Neuronal stem cell (in vitro differentiated cells): ENCODE results near the gene HMOX1.

Source experiments
- DNase-seq: peaks from one replicate; pipeline ENCODE4 v3.0.0-alpha.2; 2013; ENCODE audit warnings: low spot score
- H2AFZ ChIP-seq: one replicate; pipeline ENCODE4 v1.6.1; 2013; ENCODE audit warnings: mild to moderate bottlenecking, low read length, inconsistent platforms
- H2AK5ac ChIP-seq: 2 replicates; pipeline ENCODE4 v1.6.1; 2013; ENCODE audit warnings: low read depth, mild to moderate bottlenecking, inconsistent platforms, low read length, moderate library complexity, mixed read lengths
- H2BK120ac ChIP-seq: 2 replicates; pipeline ENCODE4 v1.6.1; 2013; ENCODE audit warnings: low read depth, mild to moderate bottlenecking, inconsistent platforms, low read length, moderate library complexity, mixed read lengths
- H2BK12ac ChIP-seq: one replicate; pipeline ENCODE4 v1.6.1; 2013; ENCODE audit warnings: low read length, inconsistent platforms
- H2BK15ac ChIP-seq: 2 replicates; pipeline ENCODE4 v1.6.1; 2013; ENCODE audit warnings: mild to moderate bottlenecking, low read length, inconsistent platforms, mixed read lengths
- H2BK5ac ChIP-seq: one replicate; pipeline ENCODE4 v1.6.1; 2013; ENCODE audit warnings: inconsistent platforms, mild to moderate bottlenecking, low read length, moderate library complexity
- H3K14ac ChIP-seq: one replicate; pipeline ENCODE4 v1.6.1; 2013; ENCODE audit warnings: low read length, inconsistent platforms
- H3K18ac ChIP-seq: 2 replicates; pipeline ENCODE4 v1.6.1; 2013; ENCODE audit warnings: low read length, inconsistent platforms
- H3K23ac ChIP-seq: 2 replicates; pipeline ENCODE4 v1.6.1; 2013; ENCODE audit warnings: low read depth, mild to moderate bottlenecking, mixed read lengths, low read length, inconsistent platforms; ENCODE audit not compliant: poor library complexity
- H3K27ac ChIP-seq: replicated peaks from 3 replicates; pipeline ENCODE4 v1.5.1; 2013; ENCODE audit warnings: low read length, inconsistent platforms
- H3K27me3 ChIP-seq, 3 experiments: 2 replicates each; pipeline ENCODE4 v1.6.1; 2013; ENCODE audit warnings: low read length in 3 of 3, mild to moderate bottlenecking in 2 of 3, inconsistent platforms in 1 of 3, low read depth in 1 of 3, mixed read lengths in 1 of 3, moderate library complexity in 1 of 3; ENCODE audit not compliant: control insufficient read depth in 3 of 3, insufficient read depth in 3 of 3
- H3K36me3 ChIP-seq, 2 donors: replicated peaks in 1 of 2; 2 replicates each; pipeline ENCODE4 v1.6.1; 2013; ENCODE audit warnings: low read length in 2 of 2; ENCODE audit not compliant: control insufficient read depth in 2 of 2, insufficient read depth in 2 of 2
- H3K4ac ChIP-seq: 2 replicates; pipeline ENCODE4 v1.6.1; 2013; ENCODE audit warnings: inconsistent platforms, mild to moderate bottlenecking, low read length, moderate library complexity
- H3K4me1 ChIP-seq, 2 donors: 1 replicate in 1 of 2; 2 replicates in 1 of 2; pipeline ENCODE4 v1.6.1; 2013; ENCODE audit warnings: low read length in 2 of 2, low read depth in 1 of 2; ENCODE audit not compliant: control insufficient read depth in 2 of 2, insufficient read depth in 1 of 2
- H3K4me2 ChIP-seq: one replicate; pipeline ENCODE4 v1.6.1; 2013; ENCODE audit warnings: mild to moderate bottlenecking, low read length, inconsistent platforms; ENCODE audit not compliant: insufficient read depth, poor library complexity, severe bottlenecking
- H3K4me3 ChIP-seq, 2 donors: 2 replicates each; pipeline ENCODE4 v1.5.1; 2013; ENCODE audit warnings: low read length in 2 of 2, mild to moderate bottlenecking in 2 of 2, inconsistent platforms in 1 of 2, moderate library complexity in 1 of 2
- H3K79me1 ChIP-seq: one replicate; pipeline ENCODE4 v1.6.1; 2013; ENCODE audit warnings: low read depth, mild to moderate bottlenecking, inconsistent platforms, low read length, moderate library complexity
- H3K9ac ChIP-seq: one replicate; pipeline ENCODE4 v1.6.1; 2013; ENCODE audit warnings: mild to moderate bottlenecking, low read depth, low read length, inconsistent platforms; ENCODE audit not compliant: poor library complexity
- H3K9me3 ChIP-seq, 2 donors: replicated peaks in 1 of 2; 2 replicates each; pipeline versions ENCODE3 to v1.6.1; 2013; ENCODE audit warnings: low read length in 2 of 2, mild to moderate bottlenecking in 2 of 2, inconsistent platforms in 1 of 2, low read depth in 1 of 2, mixed read lengths in 1 of 2, moderate library complexity in 1 of 2; ENCODE audit not compliant: control insufficient read depth in 2 of 2, insufficient read depth in 1 of 2
- H4K8ac ChIP-seq: one replicate; pipeline ENCODE4 v1.6.1; 2013; ENCODE audit warnings: low read depth, mild to moderate bottlenecking, inconsistent platforms, low read length, moderate library complexity
- H4K91ac ChIP-seq: one replicate; pipeline ENCODE4 v1.6.1; 2013; ENCODE audit warnings: low read length, low read depth, mild to moderate bottlenecking, inconsistent platforms; ENCODE audit not compliant: poor library complexity
- WGBS, 2 donors: extraction: QIAGEN DNeasy Blood & Tissue Kit; methylation state at CpG; one replicate each; pipeline ENCODE4 v1.1.7; 2013; ENCODE audit warnings: missing lambda C conversion rate in 2 of 2, mixed read lengths in 1 of 2; ENCODE audit not compliant: insufficient read length in 2 of 2, insufficient replicate concordance in 1 of 2; ENCODE audit errors: extremely low coverage in 2 of 2; 5-methylcytosine and 5-hydroxymethylcytosine counted together

The HMOX1 gene

DNA sequence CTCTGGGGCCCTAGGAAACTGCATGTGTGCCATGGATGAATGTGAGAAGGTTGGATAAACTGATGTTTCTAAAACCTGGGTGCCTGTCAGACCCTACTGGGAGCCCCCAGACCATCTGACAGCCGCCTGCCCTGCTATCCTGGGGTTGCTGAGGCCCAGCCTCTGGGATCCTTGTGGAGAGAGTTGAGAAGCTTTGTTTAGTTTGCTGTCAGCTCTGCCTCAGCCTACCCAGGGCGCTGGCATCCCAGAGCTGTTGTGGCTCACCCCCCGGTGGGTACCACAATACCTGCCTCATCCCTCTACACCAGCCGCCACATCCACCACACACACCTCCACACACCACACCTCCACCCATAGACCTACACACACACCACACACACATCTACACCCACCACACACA, 38.5 kb upstream of the HMOX1 start:
- DNase-seq: no peak
- no peak overlapping the region for H2AK5ac ChIP-seq
- no CpG with 5 or more reads among the region's 4 CpGs for WGBS, 2 donors

DNA sequence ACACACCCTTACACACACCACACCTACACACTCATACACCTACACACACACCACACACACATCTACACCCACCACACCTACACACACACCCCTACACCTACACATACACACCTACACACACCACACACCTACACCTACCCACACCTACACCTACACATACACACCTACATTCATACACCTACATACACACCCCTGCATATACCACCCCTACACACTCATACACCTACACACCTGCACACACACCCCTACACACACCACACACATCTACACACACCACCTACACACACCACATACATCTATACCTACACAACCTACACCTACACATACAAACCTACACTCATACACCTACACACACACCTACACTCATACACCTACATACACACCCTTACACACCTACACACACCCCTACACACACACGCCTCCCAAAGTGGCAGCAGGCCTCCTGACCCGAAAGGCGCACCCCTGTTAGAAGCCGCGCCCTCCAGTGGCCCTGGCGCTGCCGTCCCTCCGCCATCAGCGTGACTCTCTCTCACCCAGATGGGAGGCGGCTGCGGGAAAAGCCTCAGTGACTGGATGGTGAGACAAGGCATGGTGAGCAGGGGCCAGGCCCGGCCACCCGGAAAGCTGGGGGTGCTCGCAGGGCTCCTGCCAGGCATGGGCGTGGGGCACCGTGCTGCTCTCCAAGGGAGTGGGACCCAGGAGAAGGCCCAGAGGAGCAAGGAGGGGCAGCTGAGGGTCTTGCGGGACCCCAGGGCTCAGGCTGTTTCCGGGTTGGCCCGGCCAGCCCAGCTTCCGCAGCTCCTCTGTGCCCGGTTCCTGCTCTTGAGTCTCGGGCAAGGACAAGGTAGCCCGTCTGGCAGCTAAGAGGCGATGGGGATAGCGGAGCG, 37.0 kb upstream of the HMOX1 start:
- Histone ChIP-seq H3K79me1 (no peaks in the 10 kb centered on the region), H3K9ac (peak overlapping the region; percentile 73), H2BK120ac (no peak overlapping the region), H4K91ac (no peak overlapping the region), H2BK5ac (no peak overlapping the region), H2BK15ac (no peak overlapping the region), H2AFZ (no peak overlapping the region), H3K4me3 (peak overlapping the region in 1 of 2 donors; percentile 68), H2AK5ac (no peak overlapping the region), H3K4me2 (no peak overlapping the region), H2BK12ac (no peak overlapping the region), H3K14ac (peak overlapping the region; percentile 14), H3K23ac (peak overlapping the region; percentile 76), H3K27me3 (peaks cover 0 to 2% (median 0%) of the 10 kb centered on the region in 3 experiments), H4K8ac (peak overlapping the region; percentile 19), H3K9me3 (peaks cover 0 to 6% of the 10 kb centered on the region in 2 donors), H3K27ac (no peak overlapping the region), H3K36me3 (peaks cover 14 to 16% of the 10 kb centered on the region in 2 donors), H3K4ac (no peak overlapping the region), H3K18ac (no peak overlapping the region), H3K4me1 (no peaks in the 10 kb centered on the region)
- WGBS, 2 donors: 100% methylated on average over 1 of the region's 26 CpGs; no CpG with 5 or more reads in 1 of the 2 donors
- DNase-seq: no peak

More for the DNA sequence above, 38.5 kb upstream of the HMOX1 start:
- Histone ChIP-seq H4K91ac (no peak overlapping the region), H2BK12ac (no peak overlapping the region), H3K27ac (no peak overlapping the region), H3K79me1 (no peaks in the 10 kb centered on the region), H3K4me1 (peaks cover 0 to 8% of the 10 kb centered on the region in 2 donors), H2BK5ac (no peak overlapping the region), H3K36me3 (peaks cover 14 to 18% of the 10 kb centered on the region in 2 donors), H3K9ac (peak overlapping the region; percentile 25), H3K23ac (no peak overlapping the region), H3K27me3 (peaks cover 0 to 2% (median 0%) of the 10 kb centered on the region in 3 experiments), H3K18ac (no peak overlapping the region), H3K4me3 (peak overlapping the region in 1 of 2 donors; percentile 53), H3K9me3 (peaks cover 0 to 6% of the 10 kb centered on the region in 2 donors), H3K4me2 (no peak overlapping the region), H2BK120ac (no peak overlapping the region), H2BK15ac (no peak overlapping the region), H2AFZ (no peak overlapping the region), H3K4ac (no peak overlapping the region), H3K14ac (no peak overlapping the region), H4K8ac (no peak overlapping the region)

DNA sequence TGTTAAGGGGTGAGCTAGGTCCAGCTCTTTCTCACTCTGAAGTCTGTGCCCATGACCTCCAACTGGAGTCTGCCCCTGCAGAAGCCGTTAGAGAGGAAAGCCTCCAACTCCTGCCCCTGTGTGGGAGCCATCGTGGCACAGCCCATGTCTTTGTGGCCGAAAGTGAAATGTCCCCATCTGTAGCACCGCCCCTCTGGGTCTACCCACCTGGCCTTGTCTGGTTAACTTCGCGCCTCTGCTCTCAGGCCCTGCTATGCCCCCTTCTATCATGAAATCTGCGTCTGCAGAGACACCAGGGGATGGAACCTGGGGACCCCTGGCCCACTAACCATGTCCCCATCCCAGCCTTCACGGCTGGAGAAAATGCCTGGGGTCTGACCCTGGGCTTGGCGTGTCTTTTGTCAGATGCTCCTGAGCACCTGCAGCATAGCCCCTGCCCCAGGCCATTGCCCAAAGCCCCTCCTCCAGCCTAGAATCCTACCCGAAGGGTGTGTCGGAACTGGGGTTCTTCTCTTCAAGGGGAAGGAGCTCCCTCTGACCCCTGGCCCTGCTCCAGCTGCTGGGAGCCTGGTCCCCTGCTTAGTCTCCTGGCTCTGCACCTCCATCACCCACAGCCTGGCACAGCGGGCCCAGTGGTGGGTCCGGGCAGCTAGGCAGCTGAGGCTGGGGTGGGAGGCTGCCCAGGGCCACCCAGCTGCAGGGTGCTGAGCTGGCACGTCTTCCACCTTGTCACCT, 35.8 kb upstream of the HMOX1 start:
- no peak overlapping the region for H4K8ac ChIP-seq
- H3K4me2 ChIP-seq: no peak overlapping the region
- H3K9me3 ChIP-seq: peaks cover 0 to 6% of the 10 kb centered on the region in 2 donors
- no peak overlapping the region for H2BK12ac ChIP-seq
- H3K4me3 ChIP-seq: no peak overlapping the region
- no peak for DNase-seq
- H3K36me3 ChIP-seq: peaks cover 12 to 16% of the 10 kb centered on the region in 2 donors
- H3K23ac ChIP-seq: no peak overlapping the region
- H3K14ac ChIP-seq: no peak overlapping the region
- H2AFZ ChIP-seq: no peak overlapping the region
- H4K91ac ChIP-seq: no peak overlapping the region
- no peak overlapping the region for H3K27ac ChIP-seq
- peaks cover 1 to 4% of the 10 kb centered on the region in 2 donors for H3K4me1 ChIP-seq
- H2BK5ac ChIP-seq: no peak overlapping the region
- WGBS, 2 donors: no CpG with 5 or more reads among the region's 14 CpGs
- peaks cover 0 to 2% (median 0%) of the 10 kb centered on the region in 3 experiments for H3K27me3 ChIP-seq
- H3K4ac ChIP-seq: no peak overlapping the region
- H3K79me1 ChIP-seq: no peaks in the 10 kb centered on the region
- no peak overlapping the region for H2BK120ac ChIP-seq
- no peak overlapping the region for H2BK15ac ChIP-seq
- no peak overlapping the region for H2AK5ac ChIP-seq
- no peak overlapping the region for H3K9ac ChIP-seq
- no peak overlapping the region for H3K18ac ChIP-seq
